Sigmoid colon (tissue), 3 donors: ENCODE measurements around the gene CCSER1.

Experiments
- CTCF ChIP-seq, 4 experiments: fragments of 450-650 bp in 3 of 4; fragments of 200-600 bp in 1 of 4; IDR thresholded peaks; one replicate each; pipeline ENCODE4 v1.5.1; 2016 to 2019; ENCODE audit warnings: antibody characterized with exemption in 4 of 4, mild to moderate bottlenecking in 3 of 4, moderate library complexity in 2 of 4
- POLR2A ChIP-seq, 2 donors: fragments of 450-650 bp; IDR thresholded peaks; one replicate each; pipeline ENCODE4 v1.6.1; 2016; ENCODE audit warnings: antibody characterized with exemption in 2 of 2, mild to moderate bottlenecking in 2 of 2, moderate library complexity in 2 of 2

DNA sequence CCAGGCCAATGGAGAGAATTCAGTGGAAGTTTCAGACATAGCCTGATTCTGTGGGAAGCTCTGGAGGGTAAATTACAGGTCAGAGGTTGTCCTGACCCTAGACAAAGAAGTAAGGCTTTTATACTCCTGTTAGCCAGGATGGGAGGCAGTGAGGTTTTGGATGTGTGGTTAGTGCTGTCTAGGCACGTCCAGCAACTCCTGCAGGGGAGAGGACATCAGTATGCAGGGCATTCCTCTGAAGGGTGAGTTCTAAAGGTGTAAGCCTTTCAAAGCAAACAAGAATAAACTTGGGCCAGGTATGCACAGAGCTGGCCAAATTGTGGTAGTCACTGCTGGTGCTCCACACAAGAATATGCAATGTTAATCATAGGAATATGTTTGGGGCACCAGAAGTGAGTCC, 562.5 kb downstream of the CCSER1 start:
- no peak for TF ChIP-seq CTCF (IDR thresholded peaks at IDR 0.05)
- TF ChIP-seq POLR2A (IDR thresholded peaks at IDR 0.05): no peak
